Endodermal cell (in vitro differentiated cells): ENCODE data around the gene NDUFAF2. TPM values are rescaled to one million over a fixed set of nuclear protein-coding genes. Genes with fewer than 3 reads are reported as not detected.
A peak's percentile ranks its signal among the peaks of the same experiment; 100 is the strongest.

Experiments
- DNase-seq: peaks from one replicate; pipeline ENCODE4 v3.0.0-alpha.2; 2017
- H3K27ac ChIP-seq: 2 replicates; pipeline ENCODE4 v1.5.1; 2013; ENCODE audit warnings: mild to moderate bottlenecking, low read depth, low read length, moderate library complexity
- H3K27me3 ChIP-seq: 2 replicates; pipeline ENCODE4 v1.6.1; 2013; ENCODE audit warnings: mild to moderate bottlenecking, low read length, moderate library complexity; ENCODE audit not compliant: insufficient read depth, control insufficient read depth, poor library complexity, severe bottlenecking
- H3K36me3 ChIP-seq: 2 replicates; pipeline ENCODE4 v1.7.0; 2013; ENCODE audit warnings: mild to moderate bottlenecking, low read length, moderate library complexity; ENCODE audit not compliant: control insufficient read depth, insufficient read depth
- H3K4me1 ChIP-seq: one replicate; pipeline ENCODE4 v1.7.0; 2013; ENCODE audit warnings: low read length; ENCODE audit not compliant: control insufficient read depth, insufficient read depth
- H3K4me3 ChIP-seq: 2 replicates; pipeline ENCODE4 v1.5.1; 2013; ENCODE audit warnings: mild to moderate bottlenecking, low read length, moderate library complexity
- H3K9ac ChIP-seq: 2 replicates; pipeline ENCODE4 v1.6.1; 2013; ENCODE audit warnings: mild to moderate bottlenecking, low read length, moderate library complexity; ENCODE audit not compliant: poor library complexity, severe bottlenecking; ENCODE audit errors: extremely low read depth
- H3K9me3 ChIP-seq: 2 replicates; pipeline ENCODE4 v1.6.1; 2013; ENCODE audit warnings: mild to moderate bottlenecking, low read length, moderate library complexity; ENCODE audit not compliant: control insufficient read depth
- H3K27ac Mint-ChIP-seq: 2 replicates; pipeline ENCODE4 v1.8.0; 2020; ENCODE audit warnings: mixed read lengths
- H3K27me3 Mint-ChIP-seq: 2 replicates; pipeline ENCODE4 v1.8.0; 2021; ENCODE audit warnings: mild to moderate bottlenecking, mixed read lengths; ENCODE audit not compliant: insufficient read depth
- H3K36me3 Mint-ChIP-seq: 2 replicates; pipeline ENCODE4 v1.8.0; 2020; ENCODE audit warnings: low read depth, mixed read lengths
- H3K4me1 Mint-ChIP-seq: 2 replicates; pipeline ENCODE4 v1.8.0; 2020; ENCODE audit warnings: mixed read lengths
- H3K4me3 Mint-ChIP-seq: 2 replicates; pipeline ENCODE4 v1.8.0; 2020; ENCODE audit warnings: mild to moderate bottlenecking, moderate library complexity, mixed read lengths
- H3K9me3 Mint-ChIP-seq: 2 replicates; pipeline ENCODE4 v1.8.0; 2020; ENCODE audit warnings: mild to moderate bottlenecking, mixed read lengths
- CTCF ChIP-seq: fragments of 200-600 bp; sonication (generic); conservative IDR thresholded peaks from 2 replicates; pipeline ENCODE4 v1.5.0; 2021; ENCODE audit warnings: antibody characterized with exemption, mild to moderate bottlenecking
- WGBS, 2 experiments: methylation state at CpG; one replicate each; pipeline versions ENCODE4 v1.1.5 to v1.1.7; 2013; ENCODE audit warnings: missing lambda C conversion rate in 2 of 2, mixed read lengths in 1 of 2; ENCODE audit not compliant: insufficient coverage in 1 of 2, insufficient read length in 1 of 2; 5-methylcytosine and 5-hydroxymethylcytosine counted together
- total RNA-seq, 2 donors: library from RNA; stranded (reverse); fragmentation: NEBNext Ultra II Directional in 1 of 2; extraction: Animal tissue kit (Norgen Biotek cat#: 25700) in 1 of 2; gene quantifications; 2 replicates in 1 of 2; 3 replicates in 1 of 2; pipeline ENCODE4 v1.2.1, GENCODE V29; 2021

The NDUFAF2 gene
- total RNA-seq, 2 donors from 2014 or later: 20.5 to 23.0 TPM

GRCh38 chr5:61162832-61163567, 218.0 kb downstream of the NDUFAF2 start:
- no peaks in the 10 kb centered on the region for H3K27me3 Mint-ChIP-seq
- H3K36me3 Mint-ChIP-seq: peaks cover 36% of the 10 kb centered on the region
- no peak for DNase-seq

GRCh38 chr5:61163905-61164304, 218.9 kb downstream of the NDUFAF2 start:
- DNase-seq: no peak
- H3K9ac ChIP-seq: no peak overlapping the region
- H3K9me3 ChIP-seq: peaks cover 9% of the 10 kb centered on the region
- H3K4me1 Mint-ChIP-seq: peaks cover 17% of the 10 kb centered on the region
- H3K36me3 ChIP-seq: peaks cover 18% of the 10 kb centered on the region
- H3K27me3 Mint-ChIP-seq: no peaks in the 10 kb centered on the region
- H3K9me3 Mint-ChIP-seq: peaks cover 13% of the 10 kb centered on the region
- WGBS, 2 experiments: 93 to 99% methylated on average over 13 of the region's 13 CpGs
- no peaks in the 10 kb centered on the region for H3K4me1 ChIP-seq
- H3K4me3 Mint-ChIP-seq: peak overlapping the region; percentile 92
- peaks cover 31% of the 10 kb centered on the region for H3K36me3 Mint-ChIP-seq
- no peak overlapping the region for H3K27ac Mint-ChIP-seq
- no peaks in the 10 kb centered on the region for H3K27me3 ChIP-seq
- H3K27ac ChIP-seq: no peak overlapping the region
- TF ChIP-seq CTCF: no peak
- H3K4me3 ChIP-seq: peak overlapping the region; percentile 100

More at GRCh38 chr5:61162832-61163567, 218.0 kb downstream of the NDUFAF2 start:
- Mint-ChIP-seq H3K4me1 (peaks cover 13% of the 10 kb centered on the region), H3K27ac (peak overlapping the region; percentile 91), H3K4me3 (peak overlapping the region; percentile 92), H3K9me3 (peaks cover 13% of the 10 kb centered on the region)
- TF ChIP-seq CTCF: no peak
- H3K4me1 ChIP-seq: no peaks in the 10 kb centered on the region
- peak overlapping the region; percentile 88 for H3K9ac ChIP-seq
- peaks cover 9% of the 10 kb centered on the region for H3K9me3 ChIP-seq
- H3K27ac ChIP-seq: peak overlapping the region; percentile 94
- H3K27me3 ChIP-seq: no peaks in the 10 kb centered on the region
- peaks cover 27% of the 10 kb centered on the region for H3K36me3 ChIP-seq
- peak overlapping the region; percentile 100 for H3K4me3 ChIP-seq
- WGBS, 2 experiments: 14 to 26% methylated on average over 5 to 14 of the region's 14 CpGs

GRCh38 chr5:61167382-61167781, 222.4 kb downstream of the NDUFAF2 start:
- DNase-seq: peak; percentile 58
- WGBS, 2 experiments: 77% methylated on average over 3 to 4 of the region's 4 CpGs
- peaks cover 17% of the 10 kb centered on the region for H3K27me3 ChIP-seq

More at GRCh38 chr5:61167382-61167781, 222.4 kb downstream of the NDUFAF2 start:
- Mint-ChIP-seq H3K36me3 (peaks cover 12% of the 10 kb centered on the region), H3K9me3 (peaks cover 13% of the 10 kb centered on the region), H3K27ac (no peak overlapping the region), H3K4me1 (peaks cover 14% of the 10 kb centered on the region), H3K4me3 (no peak overlapping the region), H3K27me3 (no peaks in the 10 kb centered on the region)
- TF ChIP-seq CTCF: peak; percentile 64
- Histone ChIP-seq H3K27ac (no peak overlapping the region), H3K9me3 (peaks cover 9% of the 10 kb centered on the region), H3K4me3 (no peak overlapping the region), H3K4me1 (no peaks in the 10 kb centered on the region), H3K36me3 (no peaks in the 10 kb centered on the region), H3K9ac (no peak overlapping the region)
